ENCODE data around the gene CDC42SE2.
A peak's percentile ranks its signal among the peaks of the same experiment; 100 is the strongest.
"Not testable (repeated sequence)": the region's sequence is repeated elsewhere in the genome, so short reads cannot be mapped to it uniquely, and the experiment has no call there.

The CDC42SE2 gene

DNA sequence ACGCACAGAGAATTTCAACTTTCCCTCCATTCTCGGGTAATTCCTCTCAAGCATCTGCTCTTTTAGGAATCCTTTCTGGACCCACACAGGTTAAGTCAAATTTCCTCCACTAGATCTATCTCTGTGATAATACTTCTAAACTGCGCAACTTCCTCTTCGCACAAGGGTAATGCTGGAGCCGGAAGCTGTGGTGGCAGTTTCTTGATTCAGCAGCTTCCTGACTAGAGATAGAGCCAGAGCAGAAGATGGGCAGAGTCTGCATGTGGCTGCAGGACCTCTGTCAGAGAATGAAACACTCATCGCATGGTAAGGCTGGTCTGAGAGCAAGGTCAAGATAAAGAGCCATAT, 11.1 kb upstream of the CDC42SE2 start:
- no peak for DNase-seq

DNA sequence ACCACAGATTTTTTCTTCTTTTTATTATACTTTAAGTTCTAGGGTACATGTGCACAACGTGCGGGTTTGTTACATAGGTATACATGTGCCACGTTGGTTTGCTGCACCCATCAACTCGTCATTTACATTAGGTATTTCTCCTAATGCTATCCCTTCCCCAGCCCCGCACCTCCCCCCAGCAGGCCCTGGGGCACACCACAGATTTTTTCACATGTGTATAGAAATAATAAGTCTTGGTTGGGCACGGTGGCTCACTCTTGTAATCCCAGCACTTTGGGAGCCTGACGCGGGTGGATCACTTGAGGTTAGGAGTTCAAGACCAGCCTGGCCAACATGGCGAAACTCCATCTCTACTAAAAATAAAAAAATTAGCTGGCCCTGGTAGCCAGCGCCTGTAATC, 9.8 kb upstream of the CDC42SE2 start:
- not testable (repeated sequence) for DNase-seq

DNA sequence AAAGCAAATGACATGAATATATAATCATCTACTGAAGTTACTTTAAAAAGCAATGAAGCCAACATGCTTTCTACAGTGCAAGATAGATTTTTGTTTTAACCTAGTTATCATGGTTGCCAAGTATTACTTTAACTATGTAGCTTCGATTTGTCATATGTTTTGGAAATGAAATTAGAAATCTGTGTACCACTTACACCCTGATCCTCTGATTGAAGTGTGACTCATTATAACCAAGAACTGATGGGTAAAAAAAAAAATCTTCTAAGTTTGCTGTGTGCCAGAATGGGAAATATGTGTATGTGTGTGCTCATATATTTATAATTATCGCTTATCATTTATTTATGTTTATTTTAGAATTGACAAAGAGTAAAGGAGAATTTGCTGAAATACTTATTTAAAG, 9.1 kb upstream of the CDC42SE2 start:
- DNase-seq: no peak

DNA sequence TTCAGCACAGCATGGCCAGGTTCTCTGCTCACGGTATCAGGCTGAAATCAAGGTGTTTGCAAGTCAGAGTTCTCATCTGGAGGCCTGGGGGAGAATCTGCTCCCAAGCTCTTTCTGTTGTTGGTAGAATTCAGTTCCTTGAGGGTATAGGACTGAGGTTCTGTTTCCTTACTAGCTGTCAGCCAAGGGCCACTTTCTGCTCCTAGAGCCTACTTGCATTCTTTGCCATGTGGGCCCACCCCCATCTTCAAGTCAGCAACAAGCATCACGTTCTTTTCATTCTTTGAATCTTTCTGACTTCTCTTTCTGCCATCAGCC, 7.4 kb upstream of the CDC42SE2 start:
- no peak for DNase-seq

DNA sequence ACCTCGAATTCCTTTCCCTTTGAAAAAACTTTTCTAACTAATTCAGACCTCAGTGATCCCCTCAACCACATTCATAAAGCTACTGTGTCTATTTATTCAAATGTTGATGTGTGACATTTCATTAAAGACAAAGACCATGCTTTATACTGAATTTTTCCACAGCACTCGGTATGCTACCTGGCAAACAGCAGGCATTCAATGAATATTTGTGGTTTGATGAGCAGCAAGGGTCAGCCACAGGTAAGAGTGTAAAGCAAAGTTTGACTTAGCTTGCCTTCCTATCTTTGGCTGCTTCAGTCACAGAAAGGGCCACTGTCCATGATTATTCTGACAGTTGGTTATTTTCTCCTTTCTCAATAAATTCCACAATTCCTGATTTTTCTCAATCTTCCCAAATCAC, 5.1 kb upstream of the CDC42SE2 start:
- no peak for DNase-seq

DNA sequence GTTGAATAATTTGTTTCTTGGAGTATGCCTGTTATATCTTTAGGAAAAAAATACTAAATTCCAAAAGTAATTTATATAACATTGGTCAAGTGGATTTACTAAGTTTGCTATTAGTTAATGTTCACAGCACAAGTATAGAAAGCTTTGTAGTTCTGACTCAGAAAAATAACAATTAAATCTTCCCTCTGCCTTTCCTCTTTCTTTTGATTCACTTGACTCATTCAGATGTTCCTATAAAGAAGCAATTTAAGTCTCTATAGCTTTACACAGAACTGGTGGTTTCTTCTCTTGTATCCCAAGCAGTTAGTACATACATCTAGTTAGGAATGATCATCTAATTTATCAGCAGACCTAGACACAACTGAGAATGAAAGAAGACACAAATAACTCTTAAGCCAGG, 4.5 kb upstream of the CDC42SE2 start:
- DNase-seq: no peak

DNA sequence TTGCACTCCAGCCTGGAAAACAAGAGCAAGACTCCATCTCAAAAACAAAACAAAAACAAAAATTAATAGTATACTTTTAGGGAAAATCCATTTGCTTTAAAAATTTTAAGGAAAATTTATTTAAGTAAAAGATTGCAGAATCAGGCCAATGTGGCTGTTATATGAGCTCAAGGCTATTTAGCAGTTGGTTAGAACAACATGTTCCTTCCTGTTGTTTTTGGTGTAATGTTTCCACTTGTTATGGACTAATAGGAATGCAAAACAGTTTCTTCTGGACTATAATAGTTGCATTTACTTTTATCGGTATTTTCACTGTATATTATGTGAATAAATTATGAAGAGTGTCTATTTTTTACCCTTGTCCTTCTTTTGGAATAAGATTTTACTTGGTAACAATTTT, 3.0 kb upstream of the CDC42SE2 start:
- no peak for DNase-seq

DNA sequence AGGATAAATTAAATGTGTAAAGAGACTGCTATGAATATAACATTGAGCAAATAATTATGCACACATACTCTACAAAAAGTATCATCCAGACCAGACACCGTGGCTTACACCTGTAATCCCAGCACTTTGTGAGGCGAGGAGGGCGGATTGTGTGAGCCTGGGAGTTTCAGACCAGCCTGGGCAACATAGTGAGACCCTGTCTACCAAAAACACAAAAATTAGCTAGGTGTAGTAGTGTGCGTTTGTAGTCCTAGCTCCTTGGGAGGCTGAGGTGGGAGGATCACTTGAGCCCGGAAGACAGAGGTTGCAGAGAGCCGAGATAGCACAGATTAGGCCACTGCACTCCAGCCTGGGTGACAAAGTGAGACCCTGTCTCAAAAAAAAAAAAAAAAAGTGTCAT, 2.4 kb upstream of the CDC42SE2 start:
- DNase-seq: no peak

DNA sequence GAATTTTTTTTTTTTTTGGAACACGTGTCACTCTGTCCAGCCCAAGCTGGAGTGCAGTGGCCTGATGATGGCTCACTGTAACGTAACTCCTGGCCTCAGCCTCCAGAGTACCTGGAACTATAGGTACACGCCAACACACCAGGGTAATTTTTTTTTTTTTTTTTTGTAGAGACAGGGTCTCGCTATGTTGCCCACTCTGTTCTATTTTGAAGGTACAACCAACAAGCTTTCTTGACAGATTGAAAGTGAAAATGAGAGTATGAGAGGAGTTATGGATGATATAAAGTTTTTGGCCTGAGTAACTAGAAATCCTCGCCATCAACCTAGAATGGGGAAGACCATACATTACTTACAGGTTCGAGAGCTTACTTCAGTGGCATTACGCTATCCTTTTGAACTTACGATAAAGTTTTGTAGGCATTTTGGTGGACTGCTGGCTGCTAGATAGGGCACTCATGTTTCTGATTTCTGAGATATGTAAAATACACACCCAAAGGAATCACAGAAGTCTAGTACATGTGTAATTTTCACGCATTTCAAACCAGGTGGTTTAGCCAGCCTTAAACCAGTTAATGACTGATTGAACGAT, 806 bp upstream of the CDC42SE2 start:
- no peak for DNase-seq

DNA sequence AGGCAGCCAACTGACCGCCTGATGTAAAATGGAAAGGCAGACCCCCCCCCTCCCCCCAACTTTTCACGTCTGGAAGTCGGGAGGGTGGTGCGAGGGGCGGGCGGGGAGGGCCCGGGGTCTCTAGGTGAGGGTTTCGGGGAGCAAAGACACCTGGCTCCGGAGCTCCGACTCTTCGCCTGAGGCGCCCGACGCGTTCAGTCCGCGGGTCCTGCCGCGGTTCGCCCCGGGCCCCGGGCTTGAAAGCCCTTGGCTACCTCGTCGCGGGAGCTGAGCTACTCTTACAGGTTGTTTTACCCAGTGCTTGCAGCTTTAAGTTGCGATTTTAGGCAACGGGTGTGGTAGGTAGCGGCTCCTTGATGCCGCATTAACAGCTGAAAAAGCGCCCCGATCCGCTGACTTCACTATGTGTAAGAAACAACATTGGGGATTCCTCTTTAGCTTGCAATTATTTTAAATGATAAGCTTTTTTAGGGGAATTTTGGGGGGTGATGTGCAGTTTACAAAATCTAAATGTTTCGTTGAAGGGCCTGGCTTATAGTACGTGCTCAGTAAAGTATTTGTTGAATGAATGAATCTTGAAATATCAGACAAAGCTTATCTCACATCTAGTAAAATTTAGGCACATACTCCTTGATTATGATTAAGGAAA, 722 bp downstream of the CDC42SE2 start:
- peak in 1 of 2 experiments; percentile 37 for DNase-seq

DNA sequence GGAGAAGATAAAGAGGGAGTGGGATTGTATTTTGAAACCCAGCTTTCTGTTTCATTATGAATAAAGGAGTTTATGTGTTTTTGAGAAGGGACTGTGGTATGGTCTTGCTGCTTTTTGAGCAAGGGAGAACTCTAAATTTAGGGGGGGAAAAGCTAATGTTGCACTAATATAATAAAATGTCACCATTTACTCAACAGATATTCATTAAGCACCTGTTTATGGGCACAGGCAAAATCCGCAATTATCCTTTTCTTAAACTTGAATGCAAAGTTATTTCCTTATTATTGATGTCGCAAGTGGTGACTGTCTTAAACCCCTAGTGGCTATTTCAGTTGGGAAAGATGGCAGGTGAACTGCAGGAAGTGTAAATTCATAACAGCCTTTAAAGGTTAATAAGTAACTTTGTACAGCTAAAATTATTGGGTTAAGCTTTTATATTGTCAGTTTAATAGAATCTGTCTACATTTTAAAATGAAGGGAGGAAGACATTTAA, 1.5 kb downstream of the CDC42SE2 start:
- DNase-seq: peak in 1 of 2 experiments; percentile 3

DNA sequence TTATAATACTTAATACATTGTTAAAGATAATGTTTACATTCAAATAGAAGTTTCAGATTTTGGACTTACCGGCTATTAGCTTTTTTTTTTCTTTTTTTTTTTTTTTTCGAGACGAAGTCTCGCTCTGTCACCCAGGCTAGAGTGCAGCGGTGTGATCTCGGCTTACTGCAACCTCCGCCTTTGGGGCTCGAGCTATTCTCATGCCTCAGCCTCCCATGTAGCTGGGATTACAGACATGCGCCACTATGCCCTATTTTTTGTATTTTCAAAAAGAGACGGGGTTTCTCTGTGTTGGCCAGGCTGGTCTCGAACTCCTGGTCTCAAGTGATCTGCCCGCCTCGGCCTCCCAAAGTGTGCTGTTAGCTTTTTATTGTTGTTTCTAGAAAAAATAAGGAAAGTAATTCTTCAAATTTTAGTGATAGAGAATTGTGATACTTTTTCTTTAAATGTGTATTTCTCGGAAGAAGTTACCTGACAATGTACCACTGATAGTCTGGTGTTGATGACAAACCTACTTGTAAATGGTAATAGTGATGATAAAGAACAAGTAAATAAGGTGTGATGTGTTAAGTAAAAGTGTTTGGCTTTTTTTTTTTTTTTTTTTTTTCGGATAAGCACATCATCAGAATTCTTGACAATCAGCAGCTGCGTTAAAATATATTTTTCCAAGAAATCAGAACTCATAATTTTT, 2.7 kb downstream of the CDC42SE2 start:
- DNase-seq: no peak

DNA sequence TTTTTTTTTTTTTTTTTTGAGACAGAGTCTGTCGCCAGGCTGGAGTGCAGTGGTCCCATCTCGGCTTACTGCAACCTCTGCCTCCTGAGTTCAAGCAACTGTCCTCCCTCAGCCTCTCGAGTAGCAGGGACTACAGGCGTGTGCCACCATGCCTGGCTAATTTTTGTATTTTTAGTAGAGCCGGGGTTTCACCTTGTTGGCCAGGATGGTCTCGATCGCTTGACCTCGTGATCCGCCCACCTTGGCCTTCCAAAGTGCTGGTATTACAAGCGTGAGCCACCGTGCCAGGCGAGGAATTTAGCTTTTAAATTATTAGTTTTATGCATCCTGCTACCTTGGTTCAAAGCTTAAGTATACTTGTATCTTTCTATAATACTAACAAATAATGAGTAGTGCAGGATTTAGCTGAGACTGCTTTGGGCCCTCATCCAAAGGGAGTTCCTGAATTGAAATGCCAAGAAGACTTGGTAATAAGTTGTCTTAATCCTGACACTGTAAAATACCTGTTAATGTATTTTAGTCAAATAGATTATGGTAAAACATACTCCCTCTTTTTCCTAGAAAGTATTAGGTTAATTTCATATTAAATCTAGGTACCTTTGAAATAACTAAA, 5.0 kb downstream of the CDC42SE2 start:
- DNase-seq: no peak

DNA sequence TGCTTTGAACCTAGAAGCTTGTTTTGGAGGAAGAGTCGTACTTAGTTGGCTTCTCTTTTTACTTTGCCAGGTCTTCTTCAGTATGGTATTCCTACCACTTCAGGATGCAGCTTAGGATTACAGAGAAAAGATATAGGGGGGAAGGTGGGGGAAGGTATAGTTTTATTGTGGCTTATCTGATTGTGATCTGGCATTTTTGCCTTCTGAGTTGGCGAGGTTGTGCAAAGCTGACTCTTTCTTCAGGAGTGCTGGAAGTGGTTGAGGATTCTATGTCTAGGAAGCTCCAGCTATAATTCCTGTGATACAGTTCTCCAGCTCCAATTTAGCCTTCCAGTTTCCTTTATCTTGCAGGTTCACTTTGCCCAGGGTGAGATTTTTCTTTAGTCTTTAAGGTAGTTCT, 7.0 kb downstream of the CDC42SE2 start:
- DNase-seq: no peak

DNA sequence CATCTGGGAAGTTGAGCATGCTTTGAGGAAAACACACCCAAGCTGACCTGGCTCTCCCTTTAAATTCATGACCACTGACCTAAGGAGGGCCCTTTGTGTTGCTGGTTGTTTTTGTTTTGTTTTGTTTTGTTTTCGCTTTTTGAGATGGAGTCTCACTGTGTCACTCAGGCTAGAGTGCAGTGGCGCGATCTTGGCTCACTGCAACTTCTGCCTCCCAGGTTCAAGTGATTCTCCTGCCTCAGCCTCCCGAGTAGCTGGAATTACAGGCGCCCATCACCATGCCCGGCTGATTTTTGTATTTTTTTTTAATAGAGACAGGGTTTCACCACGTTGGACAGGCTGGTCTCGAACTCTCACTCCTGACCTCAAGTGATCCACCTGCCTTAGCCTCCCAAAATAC, 8.0 kb downstream of the CDC42SE2 start:
- not testable (repeated sequence) for DNase-seq

DNA sequence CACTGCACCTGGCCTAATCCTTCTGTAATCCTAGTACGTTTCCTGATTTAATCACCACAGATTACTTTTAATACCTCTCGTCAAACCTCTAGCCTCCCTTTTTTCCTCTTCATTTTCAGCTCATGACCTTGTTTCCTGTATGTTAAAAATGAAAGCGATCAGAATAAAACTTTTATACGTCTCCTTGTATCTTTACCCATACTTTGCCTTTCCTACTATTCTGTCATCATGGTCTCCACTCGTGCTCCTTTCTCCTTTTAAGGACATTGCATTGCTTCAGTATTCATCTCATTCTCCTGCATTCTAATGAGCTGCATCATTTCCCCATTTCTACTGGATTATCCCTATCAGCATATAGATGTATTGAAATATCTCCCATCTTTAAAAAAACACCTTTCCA, 8.5 kb downstream of the CDC42SE2 start:
- no peak for DNase-seq

DNA sequence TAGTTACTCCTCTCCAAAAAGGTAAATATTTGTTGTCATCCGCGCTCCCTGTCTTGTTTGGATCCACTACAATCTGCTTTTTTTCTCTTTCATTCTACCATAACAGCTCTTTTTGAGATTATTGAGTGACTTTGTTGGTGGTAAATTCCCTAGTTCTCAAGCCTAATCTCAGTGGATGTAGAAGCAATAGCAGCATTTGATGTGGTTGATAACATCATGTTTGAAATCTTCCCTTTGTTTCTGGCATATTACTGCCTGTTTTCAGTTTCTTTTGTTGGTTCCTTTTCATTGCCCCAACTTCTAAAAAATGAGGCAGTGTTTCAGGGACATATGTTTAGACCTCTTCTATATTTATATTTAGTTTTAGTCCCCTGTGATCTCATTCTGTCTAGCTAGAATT, 8.9 kb downstream of the CDC42SE2 start:
- no peak for DNase-seq

DNA sequence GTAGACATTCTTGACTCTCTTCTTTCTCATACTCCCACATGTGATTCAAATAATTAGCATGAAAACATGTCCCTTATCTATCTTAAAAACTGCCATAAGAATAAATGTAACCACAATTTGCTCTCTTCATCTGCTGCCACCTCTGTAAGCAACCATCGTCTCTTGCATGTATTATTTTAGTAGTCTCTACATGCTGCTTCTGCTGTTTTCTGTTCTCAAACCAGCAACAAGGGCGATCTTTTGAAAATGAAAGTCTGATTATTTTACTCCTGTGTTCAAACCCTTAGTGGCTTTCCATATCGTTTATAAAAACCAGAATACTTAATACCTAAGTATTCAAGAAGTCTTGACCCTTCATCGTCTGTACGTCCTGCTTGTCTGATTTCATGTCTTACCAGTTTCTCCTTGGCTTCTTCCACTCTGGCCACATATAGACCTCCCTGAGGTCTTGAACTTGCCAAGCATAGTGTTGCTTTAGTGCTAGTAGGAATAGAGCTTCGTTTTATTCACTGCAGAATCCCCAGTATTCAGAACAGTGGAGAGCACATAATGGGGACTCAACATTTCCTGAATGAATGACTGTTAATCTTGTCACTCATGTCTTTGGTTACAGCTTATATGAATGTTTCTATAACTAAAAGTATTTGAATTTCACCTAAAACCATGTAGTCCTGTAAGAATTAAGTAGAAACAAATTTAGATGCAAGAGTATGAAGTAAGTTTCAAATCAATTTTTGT, 10.6 kb downstream of the CDC42SE2 start:
- no peak for DNase-seq

DNA sequence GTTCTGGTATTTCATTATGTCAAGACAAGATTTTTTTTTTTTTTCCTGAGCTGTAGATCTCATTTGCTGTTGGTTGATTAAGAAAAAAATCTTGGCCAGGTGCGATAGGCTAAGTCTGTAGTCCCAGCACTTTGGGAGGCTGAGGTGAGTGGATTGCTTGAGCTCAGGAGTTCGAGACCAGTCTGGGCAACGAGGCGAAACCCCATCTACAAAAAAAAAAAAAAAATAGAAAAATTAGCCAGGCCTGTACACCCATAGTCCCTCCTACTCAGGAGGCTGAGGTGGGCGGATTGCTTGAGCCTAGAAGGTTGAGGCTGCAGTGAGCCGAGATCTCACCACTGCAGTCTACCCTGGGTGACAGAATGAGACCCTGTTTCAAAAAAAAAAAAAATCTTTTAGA, 12.2 kb downstream of the CDC42SE2 start:
- DNase-seq: no peak

DNA sequence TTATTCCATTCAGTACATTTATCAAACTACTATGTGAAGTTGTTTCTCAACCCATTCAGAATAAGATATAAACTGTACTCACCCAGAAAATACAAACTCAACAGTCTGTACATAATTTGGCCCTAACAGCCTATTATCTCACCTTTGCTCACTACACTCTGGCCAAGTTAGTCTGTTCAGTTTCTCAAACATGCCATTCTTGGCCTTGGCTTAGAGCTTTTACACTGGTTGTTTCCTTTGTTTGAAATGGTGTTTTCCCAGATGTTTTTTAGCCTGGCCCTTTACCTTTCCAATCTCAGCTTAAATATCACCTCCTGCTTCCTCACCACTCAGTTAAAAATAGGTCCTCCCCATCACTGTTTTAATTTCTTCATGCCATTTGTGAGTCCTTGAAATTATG, 13.6 kb downstream of the CDC42SE2 start:
- no peak for DNase-seq

DNA sequence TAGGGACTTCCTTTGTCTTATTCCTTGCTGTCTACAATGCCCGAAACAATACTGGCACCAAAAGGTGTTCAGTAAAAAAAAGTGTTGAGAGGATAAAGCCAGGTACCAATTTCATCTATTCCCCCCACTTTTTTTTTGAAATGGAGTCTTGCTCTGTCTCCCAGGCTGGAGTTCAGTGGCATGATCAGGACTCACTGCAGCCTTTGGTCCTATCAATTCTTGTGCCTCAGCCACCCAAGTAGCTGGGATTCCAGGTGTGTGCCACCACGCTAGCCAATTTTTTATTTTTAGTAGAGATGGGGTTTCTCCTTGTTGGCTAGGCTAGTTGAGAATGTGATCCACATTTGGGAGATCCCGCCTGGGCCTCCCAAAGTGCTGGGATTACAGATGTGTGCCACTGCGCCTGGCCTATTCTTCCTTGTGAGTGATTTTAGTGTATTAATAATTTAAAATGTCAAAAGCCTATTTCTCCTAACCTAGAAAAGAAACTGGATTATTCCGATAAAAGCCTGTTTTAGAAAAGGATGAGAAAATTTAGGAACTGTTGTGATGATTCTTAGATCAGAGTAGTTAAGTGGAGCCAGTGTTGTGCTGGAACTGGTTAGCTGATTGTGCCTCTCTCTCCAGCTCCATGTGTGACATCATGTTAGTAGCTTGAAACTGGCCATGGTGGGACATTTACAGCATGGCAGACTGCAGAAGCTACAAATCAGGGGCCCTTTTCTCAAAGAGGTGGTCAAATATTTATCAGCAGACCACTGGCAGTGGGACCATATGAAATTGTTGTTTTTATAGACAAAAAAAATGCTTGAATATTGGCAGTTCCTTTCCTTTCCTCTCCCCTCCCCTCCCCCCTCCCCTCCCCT, 14.3 kb downstream of the CDC42SE2 start:
- DNase-seq: no peak

DNA sequence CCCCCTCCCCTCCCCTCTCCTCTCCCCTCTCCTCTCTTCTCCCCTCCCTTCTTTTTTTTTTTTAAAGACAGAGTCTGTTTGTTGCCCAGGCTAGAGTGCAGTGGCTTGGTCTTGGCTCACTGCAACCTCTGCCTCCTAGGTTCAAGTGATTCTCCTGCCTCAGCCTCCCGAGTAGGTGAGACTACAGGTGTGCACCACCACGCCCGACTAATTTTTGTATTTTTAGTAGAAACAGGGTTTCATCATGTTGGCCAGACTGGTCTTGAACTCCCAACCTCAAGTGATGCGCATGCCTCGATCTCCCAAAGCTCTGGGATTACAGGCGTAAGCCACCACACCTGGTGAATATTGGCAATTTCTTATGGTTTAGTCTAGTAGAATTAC, 14.9 kb downstream of the CDC42SE2 start:
- not testable (repeated sequence) for DNase-seq

DNA sequence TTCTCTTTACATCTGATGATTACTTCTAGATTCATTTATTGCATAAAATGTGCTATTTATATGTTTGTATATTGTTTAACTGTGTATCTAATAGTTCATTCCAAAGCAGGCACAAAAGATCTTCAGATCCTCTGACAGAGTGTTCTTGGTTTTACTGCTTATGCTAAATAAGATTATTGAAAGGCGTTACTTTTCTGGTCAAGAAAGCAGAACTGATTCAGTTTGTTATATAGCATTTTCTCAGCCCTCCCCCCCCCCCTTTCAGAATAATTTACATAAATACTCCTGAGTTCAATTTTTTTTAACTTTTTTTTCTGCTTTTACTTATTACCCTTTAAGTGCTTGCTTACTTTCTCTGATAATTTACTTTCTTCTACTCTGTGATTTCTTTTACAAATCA, 15.4 kb downstream of the CDC42SE2 start:
- DNase-seq: no peak
